H1 (cell line): ENCODE data around the gene CASK. TPM values are rescaled to one million over a fixed set of nuclear protein-coding genes. Genes with fewer than 3 reads are reported as not detected.

Experiments
- GABPA ChIP-seq: IDR thresholded peaks from 2 replicates; pipeline ENCODE4 v1.6.1; 2011; ENCODE audit warnings: mild to moderate bottlenecking, low read length, moderate library complexity, borderline replicate concordance; ENCODE audit not compliant: insufficient read depth
- JUND ChIP-seq: IDR thresholded peaks from 2 replicates; pipeline ENCODE4 v1.6.1; 2011; ENCODE audit warnings: mild to moderate bottlenecking, improper control_type of control experiment, low read length
- MAX ChIP-seq: IDR thresholded peaks from 2 replicates; pipeline ENCODE4 v1.6.1; 2012; ENCODE audit warnings: inconsistent platforms
- polyA plus RNA-seq, 7 experiments: library from polyadenylated mRNA; depleted of rRNA in 3 of 7; stranded (reverse) in 5 of 7; unstranded in 2 of 7; fragments of >200 nt in 5 of 7; fragments of 200-250 nt in 2 of 7; gene quantifications; 1 replicate in 5 of 7; 2 replicates in 1 of 7; 4 replicates in 1 of 7; pipeline versions ENCODE4 v1.2.1 to v1.2.3, GENCODE V29; 2011 to 2013; ENCODE audit warnings: missing spikeins in 2 of 7, mixed read lengths in 2 of 7
- total RNA-seq: library from RNA; stranded (reverse); fragmentation: NEBNext Ultra II Directional; extraction: Animal tissue kit (Norgen Biotek cat#: 25700); gene quantifications from 2 replicates; pipeline ENCODE4 v1.2.1, GENCODE V29; 2021

Gene CASK
- total and polyA plus RNA-seq, 2 of the 8 experiments (the other 6 are each of a cell fraction or from before 2014, with no cell fraction given) = 21.6 to 55.1 TPM

GRCh38 chrX:41538707-41539106 lies 384.6 kb downstream of the CASK start (continued):
- TF ChIP-seq MAX = no peak
- no peak for TF ChIP-seq JUND
- no peak for TF ChIP-seq GABPA
